ENCODE results near the gene FBLN1.
A peak's percentile ranks its signal among the peaks of the same experiment; 100 is the strongest.

The FBLN1 gene

DNA sequence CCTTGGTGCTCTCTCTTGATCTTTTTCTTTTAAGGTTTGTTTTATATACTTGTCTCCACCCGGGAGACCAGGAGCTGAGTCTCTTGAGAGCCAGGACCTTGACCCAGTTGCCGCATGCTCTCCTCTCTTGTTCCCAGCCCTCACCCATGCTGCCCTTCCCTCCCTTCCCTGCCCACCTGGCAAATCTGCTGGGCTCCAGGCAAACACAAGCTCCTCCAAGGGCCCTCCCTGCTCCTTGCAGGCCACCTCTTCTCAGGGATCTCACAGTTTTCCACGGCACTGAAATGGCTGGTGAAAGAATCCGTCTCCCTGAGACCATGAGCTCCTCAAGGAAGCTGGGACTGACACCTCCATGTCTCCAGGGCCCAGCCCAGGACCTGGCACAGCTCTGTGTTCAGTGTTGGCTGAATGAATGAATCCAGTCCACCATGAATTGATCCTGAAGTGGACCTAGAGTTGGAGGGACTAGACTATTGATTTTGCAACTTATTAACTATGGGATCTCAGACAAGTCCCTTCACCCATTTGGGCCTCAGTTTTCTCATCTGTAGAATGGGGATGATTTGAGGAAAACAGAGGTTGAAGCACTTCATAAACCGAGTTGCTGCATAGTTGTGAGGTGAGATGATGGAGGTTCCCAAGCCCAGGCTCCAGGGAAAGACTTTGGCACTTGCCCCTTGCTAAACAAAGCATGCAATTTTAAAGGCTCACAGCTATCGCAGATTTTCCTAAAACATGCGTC, 25.1 kb upstream of the FBLN1 start:
- Histone ChIP-seq H3K23ac (ENCODE audit: low read length) (no peak overlapping the region), H3K4me3 (ENCODE audit: low read depth, low read length) (no peak overlapping the region), H3K27me3 (ENCODE audit: insufficient read depth, low read length) (no peaks in the 10 kb centered on the region), H3K4me2 (ENCODE audit: low read length) (no peak overlapping the region), H4K12ac (ENCODE audit: low read depth, low read length) (no peak overlapping the region), H3K27ac (ENCODE audit: low read depth, low read length) (no peak overlapping the region), H3K79me2 (ENCODE audit: control insufficient read depth, insufficient read depth, low read length, poor library complexity) (no peaks in the 10 kb centered on the region), H4K8ac (ENCODE audit: low read depth, low read length) (no peak overlapping the region), H3K18ac (ENCODE audit: low read length) (no peak overlapping the region), H2BK5ac (ENCODE audit: low read depth, low read length, poor library complexity) (no peak overlapping the region), H4K91ac (ENCODE audit: low read depth, low read length) (peak overlapping the region; percentile 55), H3K9me3 (ENCODE audit: insufficient read depth, low read depth, low read length) (no peaks in the 10 kb centered on the region), H2AK5ac (ENCODE audit: low read length) (peak overlapping the region; percentile 58), H2BK12ac (ENCODE audit: low read length) (peak overlapping the region; percentile 80), H2BK120ac (ENCODE audit: insufficient read depth, low read length, poor library complexity) (peak overlapping the region; percentile 3), H3K14ac (ENCODE audit: low read length) (no peak overlapping the region), H3K4me1 (ENCODE audit: control insufficient read depth in 1 of 2, insufficient read depth in 2 of 2, low read length in 2 of 2) (peaks cover 4 to 11% of the 10 kb centered on the region in 2 experiments), H3K9ac (ENCODE audit: low read length) (no peak overlapping the region), H3K36me3 (ENCODE audit: control insufficient read depth in 1 of 2, insufficient read depth in 2 of 2, low read length in 2 of 2) (no peaks in the 10 kb centered on the region), H3K79me1 (ENCODE audit: low read length) (peaks cover 17% of the 10 kb centered on the region), H2AFZ (ENCODE audit: insufficient read depth, low read length, poor library complexity) (no peak overlapping the region), H3K4ac (ENCODE audit: low read depth, low read length) (no peak overlapping the region)
- no CpG with 5 or more reads among the region's 7 CpGs for WGBS (ENCODE audit: extremely low coverage, insufficient coverage, insufficient read length)
- no peak for DNase-seq

DNA sequence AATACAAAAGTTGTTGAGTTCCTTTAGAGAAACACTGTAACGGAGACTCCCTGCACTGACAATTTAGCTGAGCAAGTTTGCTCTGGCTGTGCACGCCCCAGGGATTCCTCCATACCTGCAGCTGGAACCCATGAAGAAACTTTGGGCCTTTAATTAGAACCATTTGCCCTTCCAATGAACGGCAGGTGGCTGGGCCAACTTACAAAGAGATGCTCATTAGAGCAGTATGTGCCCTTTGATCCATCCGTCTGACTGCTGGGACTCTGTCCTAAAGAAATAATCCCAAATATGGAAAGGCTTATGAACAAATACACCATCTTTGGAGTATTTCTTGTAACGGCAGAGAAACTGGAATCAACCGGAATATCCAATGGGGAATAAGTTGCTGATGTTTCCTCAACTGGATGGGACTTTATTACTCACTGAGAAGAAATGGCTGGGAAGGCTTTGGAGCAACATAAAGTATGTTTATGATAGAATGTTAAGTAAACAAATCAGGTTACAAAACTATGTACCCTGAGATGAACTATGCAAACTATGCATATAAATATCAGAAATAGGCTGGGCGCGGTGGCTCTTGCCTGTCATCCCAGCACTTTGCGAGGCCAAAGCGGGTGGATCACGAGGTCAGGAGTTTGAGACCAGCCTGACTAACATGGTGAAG, 24.4 kb upstream of the FBLN1 start:
- Histone ChIP-seq H3K27me3 (ENCODE audit: insufficient read depth, low read length) (no peaks in the 10 kb centered on the region), H3K23ac (ENCODE audit: low read length) (no peak overlapping the region), H3K4me3 (ENCODE audit: low read depth, low read length) (no peak overlapping the region), H3K4ac (ENCODE audit: low read depth, low read length) (no peak overlapping the region), H3K27ac (ENCODE audit: low read depth, low read length) (no peak overlapping the region), H3K79me2 (ENCODE audit: control insufficient read depth, insufficient read depth, low read length, poor library complexity) (no peaks in the 10 kb centered on the region), H3K18ac (ENCODE audit: low read length) (no peak overlapping the region), H3K4me1 (ENCODE audit: control insufficient read depth in 1 of 2, insufficient read depth in 2 of 2, low read length in 2 of 2) (peaks cover 4 to 12% of the 10 kb centered on the region in 2 experiments), H4K91ac (ENCODE audit: low read depth, low read length) (no peak overlapping the region), H4K8ac (ENCODE audit: low read depth, low read length) (no peak overlapping the region), H2AFZ (ENCODE audit: insufficient read depth, low read length, poor library complexity) (no peak overlapping the region), H2BK120ac (ENCODE audit: insufficient read depth, low read length, poor library complexity) (no peak overlapping the region), H2BK12ac (ENCODE audit: low read length) (peak overlapping the region; percentile 64), H4K12ac (ENCODE audit: low read depth, low read length) (no peak overlapping the region), H3K9ac (ENCODE audit: low read length) (no peak overlapping the region), H3K14ac (ENCODE audit: low read length) (no peak overlapping the region), H3K4me2 (ENCODE audit: low read length) (no peak overlapping the region), H2AK5ac (ENCODE audit: low read length) (no peak overlapping the region), H2BK5ac (ENCODE audit: low read depth, low read length, poor library complexity) (no peak overlapping the region), H3K79me1 (ENCODE audit: low read length) (peaks cover 16% of the 10 kb centered on the region), H3K36me3 (ENCODE audit: control insufficient read depth in 1 of 2, insufficient read depth in 2 of 2, low read length in 2 of 2) (no peaks in the 10 kb centered on the region), H3K9me3 (ENCODE audit: insufficient read depth, low read depth, low read length) (peaks cover 2% of the 10 kb centered on the region)
- no CpG with 5 or more reads among the region's 11 CpGs for WGBS (ENCODE audit: extremely low coverage, insufficient coverage, insufficient read length)
- peak; percentile 67 to 85 for DNase-seq

DNA sequence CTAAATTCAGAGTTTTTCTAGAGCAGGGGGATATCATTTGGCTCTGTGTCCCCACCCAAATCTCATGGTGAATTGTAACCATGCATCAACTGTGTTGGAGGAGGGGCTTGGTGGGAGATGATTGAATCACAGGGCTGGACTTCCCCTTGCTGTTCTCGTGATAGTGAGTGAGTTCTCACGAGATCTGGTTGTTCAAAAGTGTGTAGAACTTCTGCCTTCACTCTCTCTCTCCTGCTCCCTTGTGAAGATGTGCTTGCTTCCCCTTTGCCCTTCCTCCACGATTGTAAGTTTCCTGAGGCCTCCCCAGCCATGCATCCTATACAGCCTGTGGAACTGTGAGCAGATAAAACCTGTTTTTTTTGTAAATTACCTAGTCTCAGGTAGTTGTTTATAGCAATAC, 22.0 kb upstream of the FBLN1 start:
- Histone ChIP-seq H3K9ac (ENCODE audit: low read length) (no peak overlapping the region), H2AFZ (ENCODE audit: insufficient read depth, low read length, poor library complexity) (no peak overlapping the region), H4K12ac (ENCODE audit: low read depth, low read length) (no peak overlapping the region), H2BK12ac (ENCODE audit: low read length) (no peak overlapping the region), H3K4me1 (ENCODE audit: control insufficient read depth in 1 of 2, insufficient read depth in 2 of 2, low read length in 2 of 2) (peaks cover 14 to 18% of the 10 kb centered on the region in 2 experiments), H3K18ac (ENCODE audit: low read length) (no peak overlapping the region), H4K91ac (ENCODE audit: low read depth, low read length) (no peak overlapping the region), H3K14ac (ENCODE audit: low read length) (no peak overlapping the region), H2AK5ac (ENCODE audit: low read length) (no peak overlapping the region), H3K36me3 (ENCODE audit: control insufficient read depth in 1 of 2, insufficient read depth in 2 of 2, low read length in 2 of 2) (no peaks in the 10 kb centered on the region), H3K27ac (ENCODE audit: low read depth, low read length) (no peak overlapping the region), H3K27me3 (ENCODE audit: insufficient read depth, low read length) (no peaks in the 10 kb centered on the region), H3K4me3 (ENCODE audit: low read depth, low read length) (no peak overlapping the region), H4K8ac (ENCODE audit: low read depth, low read length) (no peak overlapping the region), H2BK120ac (ENCODE audit: insufficient read depth, low read length, poor library complexity) (no peak overlapping the region), H3K9me3 (ENCODE audit: insufficient read depth, low read depth, low read length) (peaks cover 5% of the 10 kb centered on the region), H3K79me2 (ENCODE audit: control insufficient read depth, insufficient read depth, low read length, poor library complexity) (no peaks in the 10 kb centered on the region), H3K4me2 (ENCODE audit: low read length) (no peak overlapping the region), H3K4ac (ENCODE audit: low read depth, low read length) (no peak overlapping the region), H3K23ac (ENCODE audit: low read length) (no peak overlapping the region), H2BK5ac (ENCODE audit: low read depth, low read length, poor library complexity) (no peak overlapping the region), H3K79me1 (ENCODE audit: low read length) (peaks cover 16% of the 10 kb centered on the region)
- WGBS (ENCODE audit: extremely low coverage, insufficient coverage, insufficient read length), result no CpG with 5 or more reads among the region's 3 CpGs
- DNase-seq, result no peak

DNA sequence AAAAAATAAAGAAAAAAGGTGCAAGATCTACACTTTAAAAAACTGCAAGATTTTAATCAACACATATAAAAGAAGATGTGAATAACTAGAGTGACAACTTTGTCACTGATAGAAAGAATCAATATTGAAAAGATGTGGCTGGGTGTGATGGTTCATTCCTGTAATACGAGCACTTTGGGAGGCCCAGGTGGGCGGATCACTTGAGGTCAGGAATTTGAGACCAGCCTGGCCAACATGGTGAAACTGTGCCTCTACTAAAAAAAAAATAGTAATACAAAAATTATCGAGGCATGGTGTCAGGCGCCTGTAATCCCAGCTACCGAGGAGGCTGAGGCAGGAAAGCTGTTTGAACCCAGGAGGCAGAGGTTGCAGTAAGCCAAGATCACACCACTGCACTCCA, 21.0 kb upstream of the FBLN1 start:
- no peak overlapping the region for H2BK5ac ChIP-seq (ENCODE audit: low read depth, low read length, poor library complexity)
- no peak overlapping the region for H3K14ac ChIP-seq (ENCODE audit: low read length)
- no peaks in the 10 kb centered on the region for H3K36me3 ChIP-seq (ENCODE audit: control insufficient read depth in 1 of 2, insufficient read depth in 2 of 2, low read length in 2 of 2)
- no peak overlapping the region for H3K4me2 ChIP-seq (ENCODE audit: low read length)
- no peak overlapping the region for H3K9ac ChIP-seq (ENCODE audit: low read length)
- peaks cover 5% of the 10 kb centered on the region for H3K9me3 ChIP-seq (ENCODE audit: insufficient read depth, low read depth, low read length)
- no peak overlapping the region for H2BK12ac ChIP-seq (ENCODE audit: low read length)
- no peak overlapping the region for H3K4ac ChIP-seq (ENCODE audit: low read depth, low read length)
- H3K79me1 ChIP-seq (ENCODE audit: low read length), result peaks cover 14% of the 10 kb centered on the region
- no peak overlapping the region for H3K27ac ChIP-seq (ENCODE audit: low read depth, low read length)
- no peak for DNase-seq
- H3K23ac ChIP-seq (ENCODE audit: low read length), result no peak overlapping the region
- no peak overlapping the region for H2AK5ac ChIP-seq (ENCODE audit: low read length)
- no CpG with 5 or more reads among the region's 5 CpGs for WGBS (ENCODE audit: extremely low coverage, insufficient coverage, insufficient read length)
- no peak overlapping the region for H2BK120ac ChIP-seq (ENCODE audit: insufficient read depth, low read length, poor library complexity)
- H3K4me1 ChIP-seq (ENCODE audit: control insufficient read depth in 1 of 2, insufficient read depth in 2 of 2, low read length in 2 of 2), result peaks cover 14 to 18% of the 10 kb centered on the region in 2 experiments
- H3K79me2 ChIP-seq (ENCODE audit: control insufficient read depth, insufficient read depth, low read length, poor library complexity), result no peaks in the 10 kb centered on the region
- no peak overlapping the region for H3K4me3 ChIP-seq (ENCODE audit: low read depth, low read length)
- no peak overlapping the region for H2AFZ ChIP-seq (ENCODE audit: insufficient read depth, low read length, poor library complexity)
- no peaks in the 10 kb centered on the region for H3K27me3 ChIP-seq (ENCODE audit: insufficient read depth, low read length)
- H3K18ac ChIP-seq (ENCODE audit: low read length), result no peak overlapping the region
- no peak overlapping the region for H4K12ac ChIP-seq (ENCODE audit: low read depth, low read length)
- no peak overlapping the region for H4K8ac ChIP-seq (ENCODE audit: low read depth, low read length)
- no peak overlapping the region for H4K91ac ChIP-seq (ENCODE audit: low read depth, low read length)

Measured in trophoblast cell (in vitro differentiated cells and primary cell).